ENCODE measurements around the gene PLEKHA5.

PLEKHA5 gene

GRCh38 chr12:19129122-19129485 lies 429 bp upstream of the PLEKHA5 start:
- DNase-seq (ENCODE audit: low read depth in 2 of 3, low spot score in 2 of 3), result no peak

- peak in 1 of 3 experiments; percentile 0 for DNase-seq (ENCODE audit: low read depth in 2 of 3, low spot score in 2 of 3)
Measured at GRCh38 chr12:19130224-19131024, 891 bp downstream of the PLEKHA5 start.

GRCh38 chr12:19131025-19131444 lies 1.5 kb downstream of the PLEKHA5 start:
- no peak for DNase-seq (ENCODE audit: low read depth in 2 of 3, low spot score in 2 of 3)

- no peak for DNase-seq (ENCODE audit: low read depth in 2 of 3, low spot score in 2 of 3)
Measured at GRCh38 chr12:19138551-19138950, 9.0 kb downstream of the PLEKHA5 start.

GRCh38 chr12:19138956-19139355 lies 9.4 kb downstream of the PLEKHA5 start:
- DNase-seq (ENCODE audit: low read depth in 2 of 3, low spot score in 2 of 3), result no peak

- no peak for DNase-seq (ENCODE audit: low read depth in 2 of 3, low spot score in 2 of 3)
Measured at GRCh38 chr12:19139615-19140194, 10.2 kb downstream of the PLEKHA5 start.

- no peak for DNase-seq (ENCODE audit: low read depth in 2 of 3, low spot score in 2 of 3)
Measured at GRCh38 chr12:19140381-19141236, 11.1 kb downstream of the PLEKHA5 start.

- no peak for DNase-seq (ENCODE audit: low read depth in 2 of 3, low spot score in 2 of 3)
Measured at GRCh38 chr12:19142499-19142898, 13.0 kb downstream of the PLEKHA5 start.

GRCh38 chr12:19144287-19144686 lies 14.8 kb downstream of the PLEKHA5 start:
- no peak for DNase-seq (ENCODE audit: low read depth in 2 of 3, low spot score in 2 of 3)

- DNase-seq (ENCODE audit: low read depth in 2 of 3, low spot score in 2 of 3), result no peak
Measured at GRCh38 chr12:19144985-19145384, 15.5 kb downstream of the PLEKHA5 start.

GRCh38 chr12:19148860-19149259 lies 19.3 kb downstream of the PLEKHA5 start:
- no peak for DNase-seq (ENCODE audit: low read depth in 2 of 3, low spot score in 2 of 3)

- DNase-seq (ENCODE audit: low read depth in 2 of 3, low spot score in 2 of 3), result no peak
Measured at GRCh38 chr12:19150273-19150900, 20.9 kb downstream of the PLEKHA5 start.

- DNase-seq (ENCODE audit: low read depth in 2 of 3, low spot score in 2 of 3), result no peak
Measured at GRCh38 chr12:19151298-19151697, 21.8 kb downstream of the PLEKHA5 start.

- no peak for DNase-seq (ENCODE audit: low read depth in 2 of 3, low spot score in 2 of 3)
Measured at GRCh38 chr12:19153396-19153795, 23.9 kb downstream of the PLEKHA5 start.

GRCh38 chr12:19154686-19155085 lies 25.2 kb downstream of the PLEKHA5 start:
- DNase-seq (ENCODE audit: low read depth in 2 of 3, low spot score in 2 of 3), result no peak

GRCh38 chr12:19155981-19156734 lies 26.6 kb downstream of the PLEKHA5 start:
- no peak for DNase-seq (ENCODE audit: low read depth in 2 of 3, low spot score in 2 of 3)

- no peak for DNase-seq (ENCODE audit: low read depth in 2 of 3, low spot score in 2 of 3)
Measured at GRCh38 chr12:19158923-19159322, 29.4 kb downstream of the PLEKHA5 start.

- no peak for DNase-seq (ENCODE audit: low read depth in 2 of 3, low spot score in 2 of 3)
Measured at GRCh38 chr12:19161216-19161615, 31.7 kb downstream of the PLEKHA5 start.

- DNase-seq (ENCODE audit: low read depth in 2 of 3, low spot score in 2 of 3), result no peak
Measured at GRCh38 chr12:19165451-19165850, 35.9 kb downstream of the PLEKHA5 start.

- DNase-seq (ENCODE audit: low read depth in 2 of 3, low spot score in 2 of 3), result no peak
Measured at GRCh38 chr12:19166387-19166786, 36.9 kb downstream of the PLEKHA5 start.

- no peak for DNase-seq (ENCODE audit: low read depth in 2 of 3, low spot score in 2 of 3)
Measured at GRCh38 chr12:19166956-19167355, 37.4 kb downstream of the PLEKHA5 start.
